ENCODE data around the gene CNPPD1.
"Not testable (repeated sequence)": the region's sequence is repeated elsewhere in the genome, so short reads cannot be mapped to it uniquely, and the experiment has no call there.

Gene CNPPD1

GRCh38 chr2:219213486-219214071 is 36.9 kb upstream of the CNPPD1 start:
- ATAC-seq, result no peak
- H3K4me1 Mint-ChIP-seq, result peaks cover 23% of the 10 kb centered on the region
- no peak overlapping the region for H3K27ac Mint-ChIP-seq
- H3K36me3 Mint-ChIP-seq, result peaks cover 33% of the 10 kb centered on the region
- H3K27me3 Mint-ChIP-seq, result no peaks in the 10 kb centered on the region
- no peaks in the 10 kb centered on the region for H3K9me3 Mint-ChIP-seq
- no peak overlapping the region for H3K4me3 Mint-ChIP-seq

GRCh38 chr2:219213026-219213415 is 36.3 kb upstream of the CNPPD1 start:
- ATAC-seq, result no peak
- no peaks in the 10 kb centered on the region for H3K9me3 Mint-ChIP-seq
- peaks cover 38% of the 10 kb centered on the region for H3K36me3 Mint-ChIP-seq
- peaks cover 25% of the 10 kb centered on the region for H3K4me1 Mint-ChIP-seq
- H3K27ac Mint-ChIP-seq, result no peak overlapping the region
- H3K27me3 Mint-ChIP-seq, result no peaks in the 10 kb centered on the region
- H3K4me3 Mint-ChIP-seq, result no peak overlapping the region

- ATAC-seq, result no peak
- Mint-ChIP-seq H3K27ac (no peak overlapping the region), H3K27me3 (no peaks in the 10 kb centered on the region), H3K4me1 (peaks cover 16% of the 10 kb centered on the region), H3K4me3 (no peak overlapping the region), H3K36me3 (peaks cover 34% of the 10 kb centered on the region), H3K9me3 (no peaks in the 10 kb centered on the region)
These were observed 34.2 kb upstream of the CNPPD1 start for GRCh38 chr2:219210886-219211362.

- H3K4me1 Mint-ChIP-seq, result peaks cover 14% of the 10 kb centered on the region
- H3K36me3 Mint-ChIP-seq, result peaks cover 32% of the 10 kb centered on the region
- no peak for ATAC-seq
- no peak overlapping the region for H3K4me3 Mint-ChIP-seq
- no peaks in the 10 kb centered on the region for H3K9me3 Mint-ChIP-seq
- H3K27me3 Mint-ChIP-seq, result no peaks in the 10 kb centered on the region
- peak overlapping the region; percentile 40 for H3K27ac Mint-ChIP-seq
These were observed 33.6 kb upstream of the CNPPD1 start for GRCh38 chr2:219210196-219210885.

- Mint-ChIP-seq H3K9me3 (no peaks in the 10 kb centered on the region), H3K27ac (peak overlapping the region; percentile 40), H3K4me3 (no peak overlapping the region), H3K36me3 (peaks cover 27% of the 10 kb centered on the region), H3K4me1 (peaks cover 14% of the 10 kb centered on the region), H3K27me3 (no peaks in the 10 kb centered on the region)
- no peak for ATAC-seq
These were observed 32.8 kb upstream of the CNPPD1 start for GRCh38 chr2:219209236-219210195.

- Mint-ChIP-seq H3K27ac (peak overlapping the region; percentile 41), H3K9me3 (no peaks in the 10 kb centered on the region), H3K4me1 (peaks cover 14% of the 10 kb centered on the region), H3K27me3 (no peaks in the 10 kb centered on the region), H3K4me3 (peak overlapping the region; percentile 55), H3K36me3 (peaks cover 15% of the 10 kb centered on the region)
- ATAC-seq, result no peak
These were observed 31.4 kb upstream of the CNPPD1 start for GRCh38 chr2:219207884-219208740.

GRCh38 chr2:219207134-219207883 is 30.6 kb upstream of the CNPPD1 start:
- Mint-ChIP-seq H3K9me3 (no peaks in the 10 kb centered on the region), H3K36me3 (peaks cover 13% of the 10 kb centered on the region), H3K27me3 (no peaks in the 10 kb centered on the region), H3K4me3 (peak overlapping the region; percentile 80), H3K4me1 (peaks cover 14% of the 10 kb centered on the region), H3K27ac (peak overlapping the region; percentile 81)
- no peak for ATAC-seq

GRCh38 chr2:219206328-219207133 is 29.8 kb upstream of the CNPPD1 start, which contains the start of gene ZFAND2B:
ZFAND2B (plus strand) TSS chr2:219206782; CDS start chr2:219206988, 206 bp downstream.
- H3K4me3 Mint-ChIP-seq, result peak within 1 kb of the TSS; percentile 80
- H3K27ac Mint-ChIP-seq, result peak within 1 kb of the TSS; percentile 81
- peaks cover 14% of the 10 kb centered on the region for H3K4me1 Mint-ChIP-seq

GRCh38 chr2:219205981-219206327 is 29.2 kb upstream of the CNPPD1 start:
- Mint-ChIP-seq H3K27me3 (no peaks in the 10 kb centered on the region), H3K4me1 (peaks cover 14% of the 10 kb centered on the region), H3K9me3 (no peaks in the 10 kb centered on the region), H3K36me3 (peaks cover 13% of the 10 kb centered on the region), H3K4me3 (peak overlapping the region; percentile 80), H3K27ac (peak overlapping the region; percentile 81)
- ATAC-seq, result no peak

More at GRCh38 chr2:219206328-219207133, 29.8 kb upstream of the CNPPD1 start, which contains the start of gene ZFAND2B:
- Mint-ChIP-seq H3K27me3 (no peaks in the 10 kb centered on the region), H3K36me3 (peaks cover 13% of the 10 kb centered on the region), H3K9me3 (no peaks in the 10 kb centered on the region)
- peak; percentile 99 for ATAC-seq

GRCh38 chr2:219205165-219205538 is 28.4 kb upstream of the CNPPD1 start:
- Mint-ChIP-seq H3K9me3 (no peaks in the 10 kb centered on the region), H3K27me3 (no peaks in the 10 kb centered on the region), H3K27ac (peak overlapping the region; percentile 81), H3K4me1 (peaks cover 14% of the 10 kb centered on the region), H3K4me3 (peak overlapping the region; percentile 36), H3K36me3 (peaks cover 10% of the 10 kb centered on the region)
- ATAC-seq, result no peak

- Mint-ChIP-seq H3K27me3 (peaks cover 3% of the 10 kb centered on the region), H3K36me3 (peaks cover 6% of the 10 kb centered on the region), H3K4me3 (no peak overlapping the region), H3K27ac (no peak overlapping the region), H3K9me3 (no peaks in the 10 kb centered on the region), H3K4me1 (peaks cover 14% of the 10 kb centered on the region)
- ATAC-seq, result no peak
These were observed 27.9 kb upstream of the CNPPD1 start for GRCh38 chr2:219204425-219205164.

GRCh38 chr2:219201331-219201730 is 24.6 kb upstream of the CNPPD1 start:
- not testable (repeated sequence) for H3K9me3 Mint-ChIP-seq, H3K36me3 Mint-ChIP-seq, H3K4me3 Mint-ChIP-seq, ATAC-seq, H3K27ac Mint-ChIP-seq, H3K4me1 Mint-ChIP-seq
- peaks cover 13% of the 10 kb centered on the region for H3K27me3 Mint-ChIP-seq
